CD4-positive, alpha-beta T cell treated with Interleukin-2 at 100 ng/mL for 4 hours (primary cell): ENCODE results near the gene C5AR2.
A peak's percentile ranks its signal among the peaks of the same experiment; 100 is the strongest.
"Not testable (repeated sequence)": the region's sequence is repeated elsewhere in the genome, so short reads cannot be mapped to it uniquely, and the experiment has no call there.

Experiments
- DNase-seq: peaks from one replicate; pipeline ENCODE4 v3.0.0-alpha.2; 2020; ENCODE audit warnings: low spot score

C5AR2 gene

GRCh38 chr19:47363758-47364531, 32.0 kb downstream of the C5AR2 start:
- DNase-seq, result no peak

DNA sequence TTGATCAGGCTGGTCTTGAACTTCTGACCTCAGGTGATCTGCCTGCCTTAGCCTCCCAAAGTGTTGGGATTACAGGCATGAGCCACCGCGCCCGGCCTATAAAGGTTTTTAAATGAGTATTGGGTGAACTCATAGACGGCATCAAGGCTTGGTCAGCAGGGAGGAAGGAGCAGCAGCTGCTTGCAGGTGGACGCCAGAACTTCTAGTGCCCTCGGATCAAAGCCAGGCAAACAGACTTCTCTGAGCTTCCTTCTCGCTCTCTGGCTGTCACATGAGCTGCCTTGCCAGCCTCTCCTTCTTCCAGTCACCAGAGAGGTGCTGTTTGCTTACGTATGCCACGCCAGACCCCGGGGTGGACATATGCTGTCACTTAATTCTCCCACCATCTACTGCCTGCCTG, 33.5 kb downstream of the C5AR2 start:
- not testable (repeated sequence) for DNase-seq

DNA sequence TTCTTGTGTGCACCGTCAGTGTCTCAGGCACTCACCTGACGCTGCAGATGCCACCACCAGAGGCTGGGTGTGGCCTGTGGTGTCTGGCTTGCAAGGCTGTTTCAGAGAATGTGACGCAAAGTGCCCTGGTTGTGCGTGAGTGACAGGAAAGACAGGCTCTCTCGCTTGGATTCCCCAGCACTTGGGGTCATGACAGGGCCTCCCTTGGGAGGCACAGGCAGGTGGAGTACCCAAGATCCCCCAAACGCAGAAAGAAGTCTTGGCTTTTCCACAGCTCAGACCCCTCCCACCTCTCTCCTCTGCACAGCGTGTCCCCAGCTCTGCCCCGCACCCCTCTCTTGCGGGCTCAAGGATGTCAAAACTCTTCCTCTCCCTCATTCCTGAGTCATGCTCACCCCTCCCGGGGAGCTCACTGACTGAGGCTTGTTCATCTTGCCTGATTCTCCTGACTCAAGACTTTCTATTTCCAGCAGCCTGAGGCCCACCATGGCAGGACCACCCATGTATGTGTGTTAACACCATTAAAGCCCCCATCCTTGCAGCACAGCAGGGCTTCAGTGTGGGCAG, 38.2 kb downstream of the C5AR2 start:
- no peak for DNase-seq

- no peak for DNase-seq
These were observed 39.3 kb downstream of the C5AR2 start for GRCh38 chr19:47371261-47371660.

GRCh38 chr19:47372603-47373002, 40.6 kb downstream of the C5AR2 start:
- DNase-seq, result no peak

DNA sequence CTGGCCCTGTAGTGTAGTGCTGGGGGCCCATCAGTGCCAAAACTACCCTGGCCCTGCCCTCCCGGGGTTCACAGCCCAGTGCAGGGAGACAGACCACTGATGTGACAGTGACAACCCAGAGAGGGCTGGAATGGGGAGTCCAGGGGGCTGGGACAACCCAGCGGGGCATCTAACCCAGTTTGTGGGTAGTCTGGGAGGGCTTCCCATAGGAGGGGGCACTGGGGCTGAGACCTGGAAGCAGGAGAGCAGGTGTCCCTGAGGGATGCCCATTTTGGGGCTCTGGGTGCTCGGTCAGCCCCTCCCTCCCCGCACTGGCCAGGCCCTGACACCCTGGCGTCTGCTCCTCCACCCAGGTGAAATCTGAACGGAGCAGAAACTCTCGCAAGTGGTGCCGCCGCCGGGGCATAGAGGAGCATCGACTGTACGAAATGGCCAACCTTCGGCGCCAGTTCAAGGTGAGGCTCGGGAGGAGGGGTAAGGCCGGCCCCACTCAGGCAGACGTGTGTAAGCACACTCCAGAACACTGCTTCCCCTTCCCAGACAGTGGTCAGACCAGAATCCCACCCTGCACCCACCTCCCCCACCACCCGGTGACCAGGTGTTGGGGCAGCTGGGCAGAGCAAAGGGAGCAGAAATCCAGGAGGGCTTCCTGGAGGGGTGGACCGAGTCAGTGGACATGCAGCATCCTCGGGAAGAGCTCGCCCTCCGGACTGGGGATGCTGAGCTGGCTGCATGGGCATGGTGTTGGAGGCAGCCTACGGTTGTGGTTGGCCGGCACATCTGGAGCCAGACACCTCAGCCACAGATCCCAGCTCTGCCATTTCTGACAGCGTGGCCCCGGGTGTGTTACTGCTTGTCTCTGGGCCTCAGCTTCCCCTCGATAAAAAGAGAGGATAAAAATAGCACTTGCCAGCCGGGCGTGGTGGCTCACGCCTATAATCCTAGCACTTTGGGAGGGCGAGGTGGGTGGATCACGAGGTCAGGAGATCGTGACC, 41.6 kb downstream of the C5AR2 start:
- no peak for DNase-seq

- DNase-seq, result no peak
These were observed 43.1 kb downstream of the C5AR2 start for GRCh38 chr19:47374876-47375693.

- no peak for DNase-seq
These were observed 44.0 kb downstream of the C5AR2 start for GRCh38 chr19:47375694-47376588.

GRCh38 chr19:47376589-47377144, 44.7 kb downstream of the C5AR2 start:
- DNase-seq, result no peak

- no peak for DNase-seq
These were observed 45.3 kb downstream of the C5AR2 start for GRCh38 chr19:47377208-47377701.

- DNase-seq, result no peak
These were observed 45.8 kb downstream of the C5AR2 start for GRCh38 chr19:47377801-47378200.

- DNase-seq, result no peak
These were observed 46.3 kb downstream of the C5AR2 start for GRCh38 chr19:47378246-47378645.

DNA sequence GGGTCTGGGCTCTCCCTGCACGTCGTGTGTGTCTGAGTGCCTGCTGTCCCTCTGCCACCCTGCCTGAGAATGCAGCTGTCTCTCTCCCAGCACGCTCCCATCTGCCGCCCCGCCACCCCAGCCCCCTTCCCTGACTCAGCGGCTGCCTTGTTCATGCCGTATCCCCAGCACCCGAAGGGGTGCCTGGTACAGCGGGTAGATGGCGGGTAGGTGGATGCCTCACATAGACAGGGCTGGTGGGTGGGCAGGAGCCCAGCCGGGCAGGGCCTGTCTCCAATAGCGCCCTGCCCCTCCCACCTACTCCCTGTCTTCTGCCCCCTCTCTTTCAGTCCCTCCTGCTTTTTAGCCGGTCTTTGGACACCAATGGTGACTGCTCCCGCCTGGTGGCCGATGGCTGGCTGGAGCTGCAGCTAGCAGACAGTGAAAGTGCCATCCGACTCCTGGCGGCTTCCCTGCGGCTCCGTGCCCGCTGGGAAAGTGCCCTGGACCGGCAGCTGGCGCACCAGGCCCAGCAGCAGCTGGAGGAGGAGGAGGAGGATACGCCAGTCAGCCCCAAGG, 47.5 kb downstream of the C5AR2 start:
- DNase-seq, result no peak

DNA sequence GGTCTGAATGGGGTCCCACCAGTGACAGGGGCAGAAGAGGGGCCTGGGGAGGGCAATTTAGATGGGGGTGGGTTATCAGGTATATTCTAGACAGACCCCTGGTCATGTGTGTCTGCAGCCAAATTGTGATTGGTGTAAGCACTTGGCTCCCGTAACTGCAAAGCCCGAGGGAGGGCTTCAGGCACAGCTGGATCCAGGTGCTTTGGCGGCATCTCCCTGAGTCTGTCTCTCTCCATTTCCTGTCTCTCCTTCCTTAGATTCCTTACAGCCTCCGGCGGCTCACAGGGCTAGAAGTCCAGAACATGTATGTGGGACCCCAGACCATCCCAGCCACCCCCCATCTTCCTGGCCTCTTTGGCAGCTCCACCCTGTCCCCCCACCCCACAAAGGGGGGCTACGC, 48.6 kb downstream of the C5AR2 start:
- no peak for DNase-seq

GRCh38 chr19:47381121-47381520, 49.1 kb downstream of the C5AR2 start:
- no peak for DNase-seq

DNA sequence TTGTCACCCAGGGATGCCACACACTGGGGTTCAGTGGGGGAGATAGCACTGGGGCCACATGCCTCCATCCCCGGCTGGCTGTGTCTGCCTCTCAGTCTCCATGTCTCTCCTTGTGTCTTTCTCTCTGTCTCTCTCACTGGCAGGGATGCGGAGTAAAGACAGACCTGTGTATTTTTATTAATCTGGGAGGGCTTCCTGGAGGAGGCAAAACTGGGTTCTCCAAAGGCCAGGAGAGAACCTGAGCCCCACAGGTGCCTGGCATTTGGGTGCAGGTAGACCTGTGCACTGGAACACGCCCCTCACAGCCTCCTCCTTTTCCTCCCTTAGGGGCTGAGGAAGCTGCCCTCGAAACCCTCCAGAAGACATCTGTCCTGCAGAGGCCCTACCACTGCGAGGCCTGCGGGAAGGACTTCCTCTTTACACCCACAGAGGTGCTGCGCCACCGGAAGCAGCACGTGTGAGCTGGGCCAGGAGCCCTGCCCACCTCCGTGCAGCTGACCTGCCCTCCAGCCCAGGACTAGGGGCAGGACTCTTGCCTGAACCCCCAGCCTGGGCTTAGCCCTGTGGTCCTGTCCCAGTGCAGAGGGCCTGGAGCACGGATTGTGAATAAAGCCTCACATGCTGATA, 49.8 kb downstream of the C5AR2 start:
- DNase-seq, result peak; percentile 14

- not testable (repeated sequence) for DNase-seq
These were observed 51.9 kb downstream of the C5AR2 start for GRCh38 chr19:47383890-47384289.

DNA sequence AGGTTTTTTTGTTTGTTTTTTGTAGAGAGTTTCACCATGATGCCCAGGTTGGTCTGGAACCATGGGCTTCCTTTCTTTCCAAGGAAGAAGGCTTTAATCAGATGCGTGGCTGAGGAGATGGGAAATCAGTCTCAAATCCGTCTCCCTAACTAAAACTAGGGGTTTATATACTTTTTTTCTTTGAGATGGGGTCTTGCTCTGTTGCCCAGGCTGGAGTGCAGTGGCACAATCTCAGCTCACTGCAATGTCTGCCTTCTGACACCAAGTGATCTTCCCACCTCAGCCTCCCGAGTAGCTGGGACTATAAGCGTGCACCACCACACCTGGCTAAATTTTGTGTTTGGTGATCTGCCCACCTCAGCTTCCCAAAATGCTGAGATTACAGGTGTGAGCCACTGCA, 52.6 kb downstream of the C5AR2 start:
- DNase-seq, result not testable (repeated sequence)

- not testable (repeated sequence) for DNase-seq
These were observed 54.6 kb downstream of the C5AR2 start for GRCh38 chr19:47386582-47386981.
